Epithelial cell of esophagus (primary cell): ENCODE measurements around the gene CHRND.

Experiments
- DNase-seq: peaks from one replicate; pipeline ENCODE4 v3.0.0; 2010; ENCODE audit warnings: low read depth
- H3K4me3 ChIP-seq: 2 replicates; pipeline ENCODE4 v1.5.1; 2011; ENCODE audit warnings: mild to moderate bottlenecking, low read length, control low read depth
- TF ChIP-seq, protein P1 (sequence below): IDR thresholded peaks from 2 replicates; pipeline ENCODE4 v1.5.1; 2011; ENCODE audit warnings: low read depth, mild to moderate bottlenecking, low read length, control low read depth, inconsistent platforms; ENCODE audit not compliant: insufficient read depth; ENCODE audit errors: missing control alignments

Gene CHRND

DNA sequence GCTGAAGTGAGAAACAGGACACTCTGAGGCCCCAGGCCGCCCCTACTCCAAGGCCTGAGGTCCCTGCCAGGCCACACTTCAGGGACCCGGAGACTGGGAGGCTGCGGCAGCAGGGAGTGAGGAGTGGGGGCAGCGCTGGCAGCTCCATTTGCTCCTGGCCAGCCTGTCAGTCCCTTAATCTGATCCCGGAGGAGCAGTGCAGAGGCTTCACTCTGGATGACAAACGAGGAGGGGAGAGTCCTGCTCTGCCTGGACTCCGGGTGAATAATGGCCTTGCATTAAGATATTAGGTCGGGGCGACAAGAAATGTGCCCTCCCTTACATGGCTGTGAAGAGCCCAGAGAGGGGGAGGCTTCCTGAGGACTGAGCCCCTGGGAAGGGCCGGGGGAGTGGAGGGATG, 20.1 kb upstream of the CHRND start:
- DNase-seq: no peak
- H3K4me3 ChIP-seq: no peak overlapping the region
- TF ChIP-seq, protein P1, sequence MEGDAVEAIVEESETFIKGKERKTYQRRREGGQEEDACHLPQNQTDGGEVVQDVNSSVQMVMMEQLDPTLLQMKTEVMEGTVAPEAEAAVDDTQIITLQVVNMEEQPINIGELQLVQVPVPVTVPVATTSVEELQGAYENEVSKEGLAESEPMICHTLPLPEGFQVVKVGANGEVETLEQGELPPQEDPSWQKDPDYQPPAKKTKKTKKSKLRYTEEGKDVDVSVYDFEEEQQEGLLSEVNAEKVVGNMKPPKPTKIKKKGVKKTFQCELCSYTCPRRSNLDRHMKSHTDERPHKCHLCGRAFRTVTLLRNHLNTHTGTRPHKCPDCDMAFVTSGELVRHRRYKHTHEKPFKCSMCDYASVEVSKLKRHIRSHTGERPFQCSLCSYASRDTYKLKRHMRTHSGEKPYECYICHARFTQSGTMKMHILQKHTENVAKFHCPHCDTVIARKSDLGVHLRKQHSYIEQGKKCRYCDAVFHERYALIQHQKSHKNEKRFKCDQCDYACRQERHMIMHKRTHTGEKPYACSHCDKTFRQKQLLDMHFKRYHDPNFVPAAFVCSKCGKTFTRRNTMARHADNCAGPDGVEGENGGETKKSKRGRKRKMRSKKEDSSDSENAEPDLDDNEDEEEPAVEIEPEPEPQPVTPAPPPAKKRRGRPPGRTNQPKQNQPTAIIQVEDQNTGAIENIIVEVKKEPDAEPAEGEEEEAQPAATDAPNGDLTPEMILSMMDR: no peak

DNA sequence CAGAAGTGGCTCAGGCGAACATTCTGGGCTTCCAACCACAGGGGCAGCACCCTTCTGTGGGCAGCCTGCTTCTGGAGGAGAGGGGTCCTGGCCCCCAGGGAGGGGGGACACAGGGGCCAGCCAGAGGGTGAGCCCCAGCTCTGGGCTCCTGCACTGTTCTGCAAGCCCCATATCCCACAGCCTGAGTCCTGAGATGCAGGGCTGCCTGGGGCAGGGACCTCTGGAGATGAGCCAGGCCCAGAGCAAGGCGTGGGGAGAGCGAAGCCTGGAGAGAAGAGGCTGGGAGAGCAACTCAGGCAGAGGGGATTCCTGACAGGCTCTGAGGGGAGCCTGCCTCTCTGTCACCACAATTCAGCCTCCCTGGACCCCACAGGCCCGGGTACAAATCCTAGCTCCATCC, 19.3 kb upstream of the CHRND start:
- no peak overlapping the region for H3K4me3 ChIP-seq
- TF ChIP-seq, protein P1: no peak
- DNase-seq: no peak

DNA sequence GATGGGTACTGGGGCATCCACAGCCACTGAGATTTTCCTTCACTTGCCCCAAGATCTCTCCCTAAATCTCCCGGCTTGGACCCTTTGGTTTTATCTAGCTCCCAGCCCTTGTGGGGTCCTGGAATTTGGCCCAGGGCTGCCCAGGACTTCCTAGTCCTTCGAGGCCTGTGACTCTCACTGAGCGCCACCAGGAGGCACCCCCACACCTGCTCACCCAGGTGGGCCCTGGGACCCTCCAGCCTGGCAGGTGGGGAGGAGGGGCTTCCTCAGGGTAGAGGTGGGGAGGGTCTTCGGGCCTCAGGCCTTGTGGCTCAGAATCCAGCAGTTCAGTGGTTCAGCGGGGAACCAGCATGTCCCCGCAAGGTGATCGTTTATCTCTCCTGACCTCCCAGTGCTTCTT, 17.7 kb upstream of the CHRND start:
- TF ChIP-seq, protein P1: no peak
- DNase-seq: no peak
- no peak overlapping the region for H3K4me3 ChIP-seq

DNA sequence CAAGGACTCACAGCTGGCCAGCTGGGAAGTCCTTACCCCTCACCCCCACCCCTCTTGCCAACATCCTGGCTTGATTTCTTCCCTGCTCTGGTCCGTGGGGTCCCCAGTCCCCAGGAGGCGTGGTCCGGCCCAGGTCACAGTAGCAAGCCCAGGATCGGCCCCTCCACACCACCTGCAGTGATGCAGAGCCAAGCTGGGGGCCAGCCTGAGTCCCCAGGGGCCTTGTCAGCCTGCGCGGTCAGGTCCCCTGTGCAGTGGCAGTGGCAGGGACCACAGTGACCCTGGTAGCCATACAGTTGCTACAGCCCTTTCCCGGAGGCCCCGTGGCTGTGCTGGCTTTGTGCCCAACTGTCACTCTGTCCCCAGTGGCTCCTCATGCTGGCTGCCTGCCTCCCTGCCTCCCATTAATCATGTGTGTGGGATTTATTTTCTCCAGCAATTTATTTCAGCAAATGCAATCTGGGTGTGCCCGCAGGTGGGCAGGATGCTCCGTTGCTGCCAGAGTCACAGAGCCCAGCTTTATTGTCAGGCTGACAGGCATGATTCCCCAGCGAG, 14.5 kb upstream of the CHRND start:
- H3K4me3 ChIP-seq: no peak overlapping the region
- TF ChIP-seq, protein P1: no peak
- DNase-seq: no peak

DNA sequence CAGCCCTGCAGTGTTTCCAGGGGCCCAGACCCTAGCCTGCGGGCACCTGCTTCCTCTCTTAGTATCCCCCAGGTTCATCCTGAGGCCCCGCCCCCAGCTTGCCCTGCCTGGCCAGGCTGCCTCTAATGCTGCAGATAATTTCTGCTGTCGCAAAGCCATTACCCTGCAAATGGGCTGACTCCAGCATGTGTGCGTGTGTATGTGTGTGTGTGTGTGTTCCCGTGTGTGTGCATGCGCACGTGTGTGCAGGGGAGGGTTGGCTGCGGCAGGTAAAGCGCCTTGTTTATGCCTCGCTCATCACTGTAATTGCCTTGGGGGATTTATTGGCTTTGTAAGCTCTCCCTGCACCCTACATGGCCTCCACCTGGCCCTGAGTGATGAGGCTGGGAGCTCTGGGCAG, 13.4 kb upstream of the CHRND start:
- H3K4me3 ChIP-seq: no peak overlapping the region
- TF ChIP-seq, protein P1: no peak

DNA sequence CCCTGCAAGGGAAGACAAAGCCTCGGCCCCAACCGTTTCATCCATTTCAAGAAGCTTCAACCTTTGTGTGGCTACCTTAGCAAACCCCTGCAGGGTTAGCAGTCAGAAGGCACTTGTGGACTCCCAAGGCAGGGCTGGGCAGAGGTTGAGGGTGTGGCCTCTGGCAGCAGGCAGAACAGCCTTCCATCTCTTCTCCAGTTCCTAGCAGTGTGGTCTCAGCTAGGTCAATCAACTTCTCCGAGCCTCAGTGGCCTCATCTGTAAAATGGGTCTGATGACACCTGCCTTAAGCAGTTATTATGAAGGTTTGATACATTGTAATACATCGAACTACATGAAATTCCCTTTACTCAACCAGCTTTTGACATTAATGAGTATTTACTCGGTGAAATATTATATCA, 12.6 kb upstream of the CHRND start:
- no peak overlapping the region for H3K4me3 ChIP-seq
- no peak for DNase-seq
- TF ChIP-seq, protein P1: no peak

More for the DNA sequence above, 13.4 kb upstream of the CHRND start:
- no peak for DNase-seq

DNA sequence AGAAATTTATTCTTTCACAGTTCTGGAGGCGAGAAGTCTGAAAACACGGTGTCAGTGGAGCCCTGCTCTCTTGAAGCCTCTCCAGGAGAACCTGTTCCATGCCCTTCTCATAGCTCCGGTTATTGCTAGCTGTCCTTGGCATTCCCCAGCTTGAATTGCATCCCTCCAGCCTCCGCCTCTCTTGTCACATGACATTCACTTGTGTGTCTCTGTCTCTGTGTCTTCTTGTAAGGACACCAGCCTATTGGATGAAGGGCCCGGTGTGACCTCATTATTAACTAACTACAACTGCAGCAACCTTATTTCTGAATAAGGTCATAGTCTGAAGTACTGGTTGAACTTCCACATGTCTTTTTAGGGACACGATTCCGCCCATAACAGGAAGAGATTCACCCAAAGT, 10.3 kb upstream of the CHRND start:
- H3K4me3 ChIP-seq: no peak overlapping the region
- TF ChIP-seq, protein P1: no peak
- no peak for DNase-seq
